Fibroblast of pulmonary artery (primary cell): ENCODE data around the gene ZSWIM4.

Experiments
- DNase-seq: peaks from one replicate; pipeline ENCODE4 v3.0.0-alpha.2; 2010; ENCODE audit warnings: low read depth
- H3K4me3 ChIP-seq: replicated peaks from 2 replicates; pipeline ENCODE4 v1.5.1; 2011; ENCODE audit warnings: low read depth, mild to moderate bottlenecking, control low read depth, low read length, moderate library complexity
- CTCF ChIP-seq: IDR thresholded peaks from 2 replicates; pipeline ENCODE4 v1.5.1; 2011; ENCODE audit warnings: mild to moderate bottlenecking, control low read depth, low read length, inconsistent platforms; ENCODE audit errors: missing control alignments

ZSWIM4 gene

DNA sequence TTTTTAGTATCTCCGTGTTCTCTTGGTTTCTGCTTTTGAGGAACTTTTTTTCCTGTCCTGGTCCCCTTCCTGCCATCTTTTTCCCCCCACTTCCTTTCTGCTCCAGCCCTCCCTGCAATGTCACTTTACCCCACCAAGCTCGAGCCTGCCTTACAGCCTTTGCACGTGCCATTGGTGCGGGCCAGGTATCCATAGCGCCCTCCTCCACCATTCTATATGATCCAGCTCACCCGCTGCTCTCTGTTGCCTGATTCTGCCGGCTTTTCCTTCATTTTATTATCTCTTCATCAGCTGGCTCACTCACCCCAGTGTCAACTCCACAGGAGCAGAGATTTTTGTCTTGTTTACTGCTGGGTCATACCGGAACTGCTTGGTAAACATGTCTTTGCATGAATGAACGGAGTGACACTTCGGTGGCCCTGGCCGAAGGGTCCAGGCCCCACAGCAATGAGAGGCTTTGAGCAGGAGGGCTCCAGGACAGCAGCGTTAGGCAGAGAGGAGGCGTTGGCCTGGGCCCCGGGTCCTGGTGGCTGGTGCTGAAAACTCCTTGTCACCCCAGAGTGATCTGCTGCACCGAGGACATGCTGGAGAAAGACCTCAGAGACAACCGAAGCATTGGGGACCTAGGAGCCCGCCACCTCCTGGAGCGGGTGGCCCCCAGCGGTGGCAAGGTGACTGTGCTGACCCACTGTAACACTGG, 29.7 kb upstream of the ZSWIM4 start:
- no peak for DNase-seq
- no peak for TF ChIP-seq CTCF
- H3K4me3 ChIP-seq: peak overlapping the region; percentile 75

GRCh38 chr19:13766095-13766481, 29.2 kb upstream of the ZSWIM4 start:
- TF ChIP-seq CTCF: no peak
- H3K4me3 ChIP-seq: no peak overlapping the region
- DNase-seq: no peak

GRCh38 chr19:13768510-13768909, 26.7 kb upstream of the ZSWIM4 start:
- TF ChIP-seq CTCF: no peak
- DNase-seq: no peak
- H3K4me3 ChIP-seq: no peak overlapping the region

GRCh38 chr19:13770013-13770635, 25.1 kb upstream of the ZSWIM4 start:
- no peak for TF ChIP-seq CTCF
- DNase-seq: no peak
- H3K4me3 ChIP-seq: no peak overlapping the region

DNA sequence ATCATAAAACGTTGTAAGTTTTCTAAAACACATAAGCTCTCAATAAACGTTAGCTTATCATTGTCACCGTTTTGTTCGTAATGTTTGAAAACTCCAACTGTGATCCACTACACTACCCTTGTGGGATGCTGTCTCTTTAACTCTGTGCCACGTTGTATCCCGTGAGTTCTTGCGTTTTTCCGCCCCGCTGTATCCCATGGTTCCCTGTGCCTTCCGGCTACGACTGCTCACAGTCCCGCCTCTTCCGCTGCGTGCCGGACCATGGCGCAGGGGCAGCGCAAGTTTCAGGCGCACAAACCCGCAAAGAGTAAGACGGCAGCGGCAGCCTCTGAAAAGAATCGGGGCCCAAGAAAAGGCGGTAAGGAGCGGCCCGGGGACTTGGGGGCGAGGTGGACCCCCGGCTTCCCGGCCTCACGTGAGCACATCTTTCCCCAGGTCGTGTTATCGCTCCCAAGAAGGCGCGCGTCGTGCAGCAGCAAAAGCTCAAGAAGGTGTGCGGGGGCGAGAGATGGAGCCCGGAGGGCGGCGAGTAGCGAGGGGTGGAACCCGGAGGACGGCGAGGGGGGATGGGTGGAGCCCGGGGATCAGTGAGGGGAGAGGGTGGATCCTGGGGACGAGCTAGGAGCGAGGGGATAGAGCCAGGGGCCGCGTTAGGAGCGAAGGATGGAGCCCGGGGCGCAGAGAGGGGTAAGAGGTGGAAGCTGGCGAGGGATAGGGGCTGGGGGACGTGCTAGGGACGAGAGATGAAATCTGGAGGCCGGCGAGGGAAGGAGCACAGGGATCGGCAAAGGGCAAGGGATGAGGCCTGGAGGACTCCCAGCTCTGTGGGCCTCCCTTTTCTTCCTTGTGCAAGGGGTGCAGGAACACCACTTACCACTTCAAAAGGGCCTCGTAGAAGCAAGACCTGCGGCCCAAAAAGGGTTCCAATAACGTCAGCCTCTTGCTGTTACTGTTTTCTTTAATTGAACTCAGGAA, 20.7 kb upstream of the ZSWIM4 start, which contains the start of gene C19orf53:
TSS of gene C19orf53 (plus strand) at position 240 of the 975 bp plus-strand sequence. CDS start at position 262, 22 bp downstream.
- peak; percentile 93 for DNase-seq
- peak within 1 kb of the TSS; percentile 95 for H3K4me3 ChIP-seq
- TF ChIP-seq CTCF: no peak

DNA sequence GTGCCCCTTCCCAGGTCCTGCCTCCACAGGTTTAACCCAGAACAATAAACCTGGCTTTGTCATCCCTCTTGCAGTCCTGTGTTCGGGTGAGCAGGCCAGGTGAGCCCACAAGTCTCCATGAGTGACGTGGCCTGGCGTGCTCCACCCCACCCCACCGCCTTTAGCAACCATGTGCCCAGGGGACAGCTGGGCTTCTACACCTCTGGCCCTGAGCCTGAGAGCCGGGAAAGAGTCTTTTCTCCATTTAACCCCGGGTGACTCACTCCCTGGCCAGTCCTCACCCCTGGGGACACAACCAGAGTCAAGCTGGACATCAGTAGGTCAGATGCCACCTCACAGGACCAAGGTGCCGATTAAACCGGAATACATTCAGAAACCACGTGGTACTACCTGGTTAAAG, 16.8 kb upstream of the ZSWIM4 start:
- no peak for DNase-seq
- no peak for TF ChIP-seq CTCF
- H3K4me3 ChIP-seq: no peak overlapping the region
